GM23248 (cell line): ENCODE results near the gene RAC2. TPM values are rescaled to one million over a fixed set of nuclear protein-coding genes. Genes with fewer than 3 reads are reported as not detected.

Source experiments
- DNase-seq: peaks from one replicate; pipeline ENCODE4 v3.0.0-alpha.2; 2015
- H2AFZ ChIP-seq: fragments of 200-600 bp; sonication (generic); 2 replicates; pipeline ENCODE4 v1.6.1; 2016; ENCODE audit warnings: antibody characterized with exemption
- H3F3A ChIP-seq: fragments of 200-600 bp; sonication (generic); 2 replicates; pipeline ENCODE4 v1.6.1; 2016; ENCODE audit warnings: mild to moderate bottlenecking, antibody characterized with exemption, mixed run types; ENCODE audit not compliant: insufficient read depth
- H3K27ac ChIP-seq: fragments of 200-600 bp; sonication (generic); 2 replicates; pipeline ENCODE4 v1.5.1; 2016; ENCODE audit warnings: mild to moderate bottlenecking
- H3K27me3 ChIP-seq: fragments of 200-600 bp; sonication (generic); replicated peaks from 2 replicates; pipeline ENCODE4 v1.6.1; 2016; ENCODE audit warnings: mild to moderate bottlenecking; ENCODE audit not compliant: insufficient read depth
- H3K36me3 ChIP-seq: fragments of 200-600 bp; sonication (generic); 2 replicates; pipeline ENCODE4 v1.6.1; 2016; ENCODE audit warnings: low read depth, mild to moderate bottlenecking
- H3K4me1 ChIP-seq: fragments of 200-600 bp; sonication (generic); 2 replicates; pipeline ENCODE4 v1.6.1; 2016; ENCODE audit warnings: mild to moderate bottlenecking; ENCODE audit not compliant: insufficient read depth
- H3K4me2 ChIP-seq: fragments of 200-600 bp; sonication (generic); one replicate; pipeline ENCODE4 v1.6.1; 2016; ENCODE audit warnings: mild to moderate bottlenecking; ENCODE audit not compliant: unreplicated experiment
- H3K4me3 ChIP-seq: fragments of 200-600 bp; sonication (generic); 2 replicates; pipeline ENCODE4 v1.5.1; 2016; ENCODE audit warnings: mild to moderate bottlenecking
- H3K79me2 ChIP-seq: fragments of 200-600 bp; sonication (generic); 2 replicates; pipeline ENCODE4 v1.6.1; 2016; ENCODE audit warnings: mild to moderate bottlenecking; ENCODE audit not compliant: insufficient read depth
- H3K9ac ChIP-seq: fragments of 200-600 bp; sonication (generic); 2 replicates; pipeline ENCODE4 v1.6.1; 2016; ENCODE audit warnings: mild to moderate bottlenecking
- H3K9me2 ChIP-seq: fragments of 200-600 bp; sonication (generic); 2 replicates; pipeline ENCODE4 v1.6.1; 2016; ENCODE audit warnings: mixed run types, mild to moderate bottlenecking, moderate library complexity; ENCODE audit not compliant: insufficient read depth
- H3K9me3 ChIP-seq: fragments of 200-600 bp; sonication (generic); one replicate; pipeline ENCODE4 v1.6.1; 2017; ENCODE audit warnings: low read depth
- H4K20me1 ChIP-seq: fragments of 200-600 bp; sonication (generic); 2 replicates; pipeline ENCODE4 v1.6.0; 2016; ENCODE audit not compliant: insufficient read depth
- EZH2 ChIP-seq: fragments of 200-600 bp; sonication (generic); IDR thresholded peaks from 2 replicates; pipeline ENCODE4 v1.6.1; 2018; ENCODE audit warnings: antibody characterized with exemption, mild to moderate bottlenecking; ENCODE audit not compliant: insufficient read depth, poor library complexity, severe bottlenecking
- EZH2phosphoT487 ChIP-seq: fragments of 200-600 bp; sonication (generic); IDR thresholded peaks from 2 replicates; pipeline ENCODE4 v1.6.1; 2018; ENCODE audit warnings: antibody characterized with exemption, moderate library complexity, mild to moderate bottlenecking, low read depth; ENCODE audit not compliant: insufficient read depth
- WGBS, 2 experiments: methylation state at CpG; one replicate each; pipeline ENCODE4 v1.1.6; 2015 to 2017; ENCODE audit warnings: low lambda C conversion rate in 2 of 2, low coverage in 1 of 2; ENCODE audit errors: missing lambda C conversion rate in 2 of 2; 5-methylcytosine and 5-hydroxymethylcytosine counted together
- in situ Hi-C: fragments of 300-500 bp; cut with MboI; formaldehyde crosslinking; loops from 2 replicates; pipeline ENCODE4 v1.15.0; 2020
- polyA plus RNA-seq: library from polyadenylated mRNA; unstranded; fragments of >200 nt; fragmentation: Nextera tagmentation; extraction: Ambion mirVana; gene quantifications from 2 replicates; pipeline ENCODE4 v1.2.1, GENCODE V29; 2016
- total RNA-seq: library from RNA; depleted of rRNA; stranded (reverse); fragments of >200 nt; shearing (Covaris generic); gene quantifications from 2 replicates; pipeline ENCODE4 v1.2.3, GENCODE V29; 2014

The RAC2 gene
- total and polyA plus RNA-seq, 2 experiments from 2014 or later: 34.9 to 35.1 TPM

DNA sequence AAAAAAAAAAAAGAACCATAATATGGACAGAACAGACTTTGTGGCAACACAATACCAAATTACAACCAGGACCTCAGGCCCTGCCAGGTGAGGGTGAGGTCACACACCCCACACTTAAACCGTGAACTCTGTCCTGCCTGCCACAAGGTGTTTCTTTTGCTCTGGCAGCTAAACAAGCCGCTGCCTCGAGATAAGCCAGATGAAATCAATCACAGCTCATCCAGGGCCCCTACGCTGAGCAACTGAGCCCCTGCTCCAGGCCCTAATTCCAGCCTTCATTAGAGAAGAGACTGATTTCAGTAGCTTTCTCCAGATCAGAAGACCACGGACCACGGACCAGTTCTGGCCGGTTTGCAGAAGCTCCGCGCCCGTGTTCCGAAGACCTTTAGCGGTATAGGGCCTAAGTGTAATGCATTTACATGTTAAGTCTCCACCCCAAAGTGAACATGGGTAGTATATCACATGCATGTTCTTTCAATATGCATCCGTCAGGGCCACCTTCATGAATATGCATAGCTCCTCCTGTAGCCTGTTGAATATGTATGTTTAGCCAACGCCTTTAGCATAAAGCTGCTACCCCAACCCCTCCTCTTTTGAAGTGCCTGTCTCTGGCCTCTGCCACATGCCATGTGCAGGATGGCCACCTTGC lies 14.8 kb upstream of the RAC2 start:
- no peak overlapping the region for H2AFZ ChIP-seq
- DNase-seq: no peak
- in situ Hi-C loops: no loop called here
- H3K9me3 ChIP-seq: no peaks in the 10 kb centered on the region
- H4K20me1 ChIP-seq: no peaks in the 10 kb centered on the region
- no peaks in the 10 kb centered on the region for H3K36me3 ChIP-seq
- no peaks in the 10 kb centered on the region for H3K9me2 ChIP-seq
- peak overlapping the region; percentile 75 for H3K4me2 ChIP-seq
- no peak for TF ChIP-seq EZH2phosphoT487
- no peak for TF ChIP-seq EZH2
- peaks cover 13% of the 10 kb centered on the region for H3K4me1 ChIP-seq
- no peaks in the 10 kb centered on the region; the same call in 1 of the 2 replicates for H3K27me3 ChIP-seq
- no peaks in the 10 kb centered on the region for H3K79me2 ChIP-seq
- no peak overlapping the region for H3K9ac ChIP-seq
- no peaks in the 10 kb centered on the region for H3F3A ChIP-seq
- H3K4me3 ChIP-seq: no peak overlapping the region
- no peak overlapping the region for H3K27ac ChIP-seq
- WGBS, 2 experiments: 63 to 68% methylated on average over 14 of the region's 14 CpGs

DNA sequence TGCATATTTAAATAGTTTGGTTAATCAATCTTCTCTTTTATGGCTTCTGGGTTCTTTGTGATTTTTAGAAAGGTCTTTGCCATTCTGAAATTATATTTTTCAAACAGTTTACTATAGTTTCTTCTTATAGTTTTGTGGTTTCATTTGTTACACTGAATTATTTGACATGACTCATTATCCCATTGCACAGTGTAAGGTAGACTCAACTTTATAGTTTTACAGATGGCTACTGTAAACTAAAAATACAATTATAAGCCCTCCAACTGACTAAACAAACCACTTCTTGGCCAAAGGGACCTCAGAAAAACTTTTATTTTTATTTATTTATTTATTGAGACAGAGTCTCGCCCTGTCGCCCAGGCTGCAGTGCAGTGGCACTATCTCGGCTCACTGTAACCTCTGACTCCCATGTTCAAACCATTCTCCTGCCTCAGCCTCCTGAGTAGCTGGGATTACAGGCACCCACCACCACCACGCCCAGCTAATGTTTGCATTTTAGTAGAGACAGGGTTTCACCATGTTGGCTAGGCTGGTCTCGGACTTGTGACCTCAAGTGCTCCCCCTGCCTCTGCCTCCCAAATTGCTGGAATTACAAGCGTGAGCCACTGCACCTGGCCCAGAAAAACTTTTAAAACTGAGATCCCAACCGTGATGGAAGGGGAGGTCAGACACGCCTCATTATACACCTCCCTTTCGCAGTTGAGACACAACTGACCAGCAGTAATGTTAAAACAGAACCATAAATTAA lies 14.1 kb upstream of the RAC2 start:
- no peak overlapping the region for H3K4me3 ChIP-seq
- 0 out of 2 replicates have a peak, but pooled peaks cover 2% of the 10 kb centered on the region for H3F3A ChIP-seq
- no peaks in the 10 kb centered on the region for H3K9me2 ChIP-seq
- H3K9ac ChIP-seq: no peak overlapping the region
- no peaks in the 10 kb centered on the region for H3K79me2 ChIP-seq
- DNase-seq: no peak
- no peaks in the 10 kb centered on the region for H4K20me1 ChIP-seq
- H3K4me2 ChIP-seq: no peak overlapping the region
- in situ Hi-C loops: no loop called here
- H3K36me3 ChIP-seq: no peaks in the 10 kb centered on the region
- no peak overlapping the region for H2AFZ ChIP-seq
- H3K4me1 ChIP-seq: peaks cover 13% of the 10 kb centered on the region
- 70% methylated on average over 9 of the region's 9 CpGs for WGBS, 2 experiments
- TF ChIP-seq EZH2phosphoT487: no peak
- TF ChIP-seq EZH2: no peak
- no peak overlapping the region for H3K27ac ChIP-seq
- no peaks in the 10 kb centered on the region; the same call in 1 of the 2 replicates for H3K27me3 ChIP-seq
- no peaks in the 10 kb centered on the region for H3K9me3 ChIP-seq

DNA sequence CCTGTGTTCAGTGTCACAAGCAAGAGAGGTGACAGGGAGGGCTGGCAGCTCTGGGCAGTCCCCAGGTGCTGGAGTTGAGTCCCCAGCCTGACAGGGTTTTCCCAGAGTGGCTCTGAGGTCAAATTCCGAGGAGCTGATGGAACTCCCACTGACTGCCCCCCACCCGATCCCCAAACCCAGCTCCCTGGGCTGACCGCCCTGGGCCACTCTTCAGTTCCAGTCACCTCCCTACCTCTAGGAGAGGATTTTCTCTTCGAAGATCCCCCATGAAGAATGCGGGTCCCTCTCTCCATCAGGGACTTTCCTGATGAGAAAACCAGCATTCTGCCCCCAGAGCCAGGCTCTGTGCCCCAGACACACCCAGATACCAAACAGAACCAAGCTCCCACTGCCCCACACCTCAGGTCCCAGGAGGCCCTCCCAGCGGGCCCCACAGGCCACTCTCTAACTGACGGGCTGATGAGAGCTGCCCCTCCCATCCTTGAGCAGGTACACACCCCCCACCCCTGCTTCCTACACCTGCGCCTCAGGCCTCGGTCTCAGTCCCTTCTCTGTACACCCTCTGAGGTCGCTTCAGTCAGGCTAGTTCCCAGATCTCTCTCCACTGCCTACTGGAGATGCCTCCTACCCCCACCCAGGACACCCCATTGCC lies 12.1 kb upstream of the RAC2 start:
- WGBS, 2 experiments: 51 to 52% methylated on average over 9 to 10 of the region's 10 CpGs
- H3K27ac ChIP-seq: no peak overlapping the region
- TF ChIP-seq EZH2 (no peak), EZH2phosphoT487 (no peak)
- no peak overlapping the region for H2AFZ ChIP-seq
- H3K4me3 ChIP-seq: no peak overlapping the region
- no peak overlapping the region for H3K9ac ChIP-seq
- no peak overlapping the region for H3K4me2 ChIP-seq
- H4K20me1 ChIP-seq: no peaks in the 10 kb centered on the region
- no peaks in the 10 kb centered on the region for H3K9me2 ChIP-seq
- H3K9me3 ChIP-seq: no peaks in the 10 kb centered on the region
- no peaks in the 10 kb centered on the region; the same call in 1 of the 2 replicates for H3K27me3 ChIP-seq
- H3K36me3 ChIP-seq: no peaks in the 10 kb centered on the region
- no peaks in the 10 kb centered on the region for H3K79me2 ChIP-seq
- DNase-seq: no peak
- H3K4me1 ChIP-seq: peaks cover 13% of the 10 kb centered on the region
- 0 out of 2 replicates have a peak, but pooled peaks cover 7% of the 10 kb centered on the region for H3F3A ChIP-seq
- in situ Hi-C loops: no loop called here

DNA sequence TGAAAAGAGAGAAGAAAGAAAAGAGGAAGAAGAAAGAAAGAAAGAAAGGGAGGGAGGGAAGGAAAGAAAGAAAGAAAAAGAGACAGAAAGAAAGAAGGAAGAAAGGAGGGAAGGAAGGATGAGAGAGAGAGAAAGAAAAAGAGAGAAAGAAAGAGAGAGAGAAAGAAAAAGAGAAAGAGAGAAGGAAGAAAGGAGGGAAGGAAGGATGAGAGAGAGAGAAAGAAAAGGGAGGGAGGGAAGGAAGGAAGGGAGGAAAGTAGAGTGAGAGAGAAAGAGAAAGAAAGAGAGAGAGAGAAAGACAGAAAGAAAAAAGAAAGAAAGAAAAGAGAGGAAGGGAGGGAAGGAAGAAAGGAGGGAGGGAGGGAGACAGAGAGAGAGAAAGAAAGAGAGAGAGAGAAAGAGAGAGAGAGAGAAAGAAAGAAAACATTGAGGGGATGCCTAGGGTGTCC lies 11.5 kb upstream of the RAC2 start:
- Histone ChIP-seq H2AFZ (no peak overlapping the region), H3K9me2 (no peaks in the 10 kb centered on the region), H3K27me3 (no peaks in the 10 kb centered on the region; the same call in 1 of the 2 replicates), H3K9me3 (no peaks in the 10 kb centered on the region), H3K4me3 (no peak overlapping the region), H3K4me2 (no peak overlapping the region), H3K4me1 (peaks cover 13% of the 10 kb centered on the region), H3K36me3 (no peaks in the 10 kb centered on the region), H3F3A (0 out of 2 replicates have a peak, but pooled peaks cover 7% of the 10 kb centered on the region), H3K27ac (no peak overlapping the region), H3K79me2 (no peaks in the 10 kb centered on the region), H4K20me1 (no peaks in the 10 kb centered on the region), H3K9ac (no peak overlapping the region)
- in situ Hi-C loops: no loop called here
- TF ChIP-seq EZH2phosphoT487: no peak
- TF ChIP-seq EZH2: no peak
- DNase-seq: no peak
